Adrenal gland (tissue), 12 donors: ENCODE measurements around the gene ETV6. TPM values are rescaled to one million over a fixed set of nuclear protein-coding genes. Genes with fewer than 3 reads are reported as not detected.
A peak's percentile ranks its signal among the peaks of the same experiment; 100 is the strongest.

Source experiments
- DNase-seq, 7 donors: peaks; one replicate each; pipeline ENCODE4 v3.0.0-alpha.2; 2019 to 2020
- H3K27ac ChIP-seq, 5 donors: fragments of 200-600 bp; sonication (generic) in 4 of 5; 1 replicate in 3 of 5; 2 replicates in 2 of 5; pipeline versions ENCODE4 v1.5.1 to v1.8.0; 2016 to 2020; ENCODE audit warnings: mild to moderate bottlenecking in 1 of 5
- H3K27me3 ChIP-seq: fragments of 200-600 bp; 2 replicates; pipeline ENCODE4 v1.8.0; 2021
- H3K36me3 ChIP-seq, 2 donors: fragments of 200-600 bp; replicated peaks in 1 of 2; 1 replicate in 1 of 2; 2 replicates in 1 of 2; pipeline versions ENCODE4 v1.5.1 to v1.8.0; 2018 to 2022
- H3K4me1 ChIP-seq, 2 donors: fragments of 200-600 bp; replicated peaks in 1 of 2; 1 replicate in 1 of 2; 2 replicates in 1 of 2; pipeline versions ENCODE4 v1.5.1 to v1.8.0; 2018 to 2021
- H3K4me3 ChIP-seq, 4 donors: fragments of 200-600 bp; sonication (generic) in 3 of 4; one replicate each; pipeline ENCODE4 v1.5.1; 2016 to 2018
- H3K9me3 ChIP-seq, 3 donors: fragments of 200-600 bp; sonication (generic) in 1 of 3; replicated peaks in 1 of 3; 1 replicate in 2 of 3; 2 replicates in 1 of 3; pipeline versions ENCODE4 v1.5.1 to v1.8.0; 2016 to 2021
- CTCF ChIP-seq, 6 experiments: fragments of 450-650 bp in 4 of 6; fragments of 200-600 bp in 2 of 6; sonication (generic) in 1 of 6; IDR thresholded peaks; 1 replicate in 5 of 6; 2 replicates in 1 of 6; pipeline versions ENCODE4 v1.5.1 to v1.8.0; 2016 to 2021; ENCODE audit warnings: antibody characterized with exemption in 6 of 6, mild to moderate bottlenecking in 2 of 6, moderate library complexity in 1 of 6
- POLR2A ChIP-seq, 2 donors: fragments of 450-650 bp; IDR thresholded peaks; one replicate each; pipeline ENCODE4 v1.6.1; 2017; ENCODE audit warnings: antibody characterized with exemption in 2 of 2, mild to moderate bottlenecking in 2 of 2, moderate library complexity in 1 of 2
- WGBS, 4 donors: extraction: QIAGEN DNeasy Blood & Tissue Kit in 2 of 4; methylation state at CpG; one replicate each; pipeline versions ENCODE4 v1.1.5 to v1.1.7; 2013 to 2017; 5-methylcytosine and 5-hydroxymethylcytosine counted together
- intact Hi-C, 2 donors: fragments of 100-400 bp; cut with DNase I; formaldehyde crosslinking; loops; one replicate each; pipeline versions ENCODE4 v1.14.1 to v1.15.0; 2022 to 2023
- polyA plus RNA-seq, 3 donors: library from polyadenylated mRNA; stranded (reverse); fragments of 200-250 nt in 2 of 3; fragments of 350-450 nt in 1 of 3; fragmentation: Illumina TruSeq in 1 of 3; extraction: RNeasy Lipid Tissue Mini Kit (QIAGEN cat#74804) in 1 of 3; gene quantifications; one replicate each; pipeline ENCODE4 v1.2.3, GENCODE V29; 2013 to 2014
- total RNA-seq, 9 donors: library from RNA; depleted of rRNA in 4 of 9; stranded (reverse); fragments of >200 nt in 4 of 9; fragments of 120-200 nt in 1 of 9; fragmentation: NEBNext Ultra II Directional in 1 of 9; extraction: Animal tissue kit (Norgen Biotek cat#: 25700) in 1 of 9; gene quantifications; one replicate each; pipeline versions ENCODE4 v1.1.0 to v1.2.4, GENCODE V29; 2013 to 2023
- donor health status: healthy with polysubstance abuse.
- donor health status: Bipolar disorder and iron deficiency.
- donor health status: DM: yes; HTN: yes; CAD: no.
- donor health status: DM: no; HTN: no; CAD: no.
- donor health status: DM: no; HTN: no; CAD: no.
- donor health status: DM: yes; HTN: yes; CAD: no.

ETV6 gene
- total and polyA plus RNA-seq, 12 donors, result 9.6 to 46.6 (median 19.5) TPM

- peaks cover 9 to 51% of the 10 kb centered on the region in 2 donors for H3K4me1 ChIP-seq
- H3K4me3 ChIP-seq, result no peak overlapping the region
- intact Hi-C loops, result no loop called here
Measured at GRCh38 chr12:11723993-11724392, 74.5 kb downstream of the ETV6 start.

DNA sequence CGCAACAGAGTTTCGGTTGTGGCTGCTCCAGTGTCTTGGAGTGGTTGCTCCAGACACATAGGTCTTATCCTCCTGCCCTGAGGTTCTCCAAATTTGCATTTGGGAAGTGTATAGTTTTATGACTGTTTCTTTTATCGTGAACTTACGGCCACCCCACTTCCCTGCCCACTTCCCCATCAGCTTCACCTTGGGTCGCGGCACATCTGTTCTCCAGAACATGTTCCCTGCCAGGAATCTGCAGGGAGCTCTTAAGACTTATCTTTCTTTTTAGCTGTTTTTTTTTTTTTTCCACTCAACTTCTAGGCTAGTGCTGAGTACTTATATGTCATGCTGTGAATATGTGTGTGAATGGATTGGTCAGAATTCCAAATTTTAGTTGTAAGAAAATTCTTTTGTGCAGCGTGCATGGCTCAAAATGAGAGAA, 75.4 kb downstream of the ETV6 start:
- Histone ChIP-seq H3K4me1 (peaks cover 13 to 51% of the 10 kb centered on the region in 2 donors), H3K27me3 (no peaks in the 10 kb centered on the region), H3K27ac (peak overlapping the region in 2 of 5 donors; percentile 38 to 40), H3K9me3 (no peaks in the 10 kb centered on the region), H3K36me3 (no peaks in the 10 kb centered on the region), H3K4me3 (peak overlapping the region in 1 of 4 donors; percentile 1)
- 19 to 30% (median 28%) methylated on average over 7 of the region's 7 CpGs for WGBS, 4 donors
- no peak for TF ChIP-seq POLR2A (IDR thresholded peaks at IDR 0.05)
- no peak for TF ChIP-seq CTCF (IDR thresholded peaks at IDR 0.05)
- intact Hi-C loops, result no loop called here
- DNase-seq, result peak in 3 of 7 donors; percentile 41 to 49 (median 42)

More at GRCh38 chr12:11723993-11724392, 74.5 kb downstream of the ETV6 start:
- Histone ChIP-seq H3K9me3 (no peaks in the 10 kb centered on the region), H3K27ac (peak overlapping the region in 1 of 5 donors; percentile 38), H3K36me3 (no peaks in the 10 kb centered on the region), H3K27me3 (no peaks in the 10 kb centered on the region)
- no peak for TF ChIP-seq CTCF (IDR thresholded peaks at IDR 0.05)
- TF ChIP-seq POLR2A (IDR thresholded peaks at IDR 0.05), result no peak
- no peak for DNase-seq
- 82 to 92% (median 85%) methylated on average over 6 of the region's 6 CpGs for WGBS, 4 donors

GRCh38 chr12:11725686-11726085, 76.2 kb downstream of the ETV6 start:
- TF ChIP-seq POLR2A (IDR thresholded peaks at IDR 0.05) (no peak), CTCF (IDR thresholded peaks at IDR 0.05) (no peak)
- H3K4me3 ChIP-seq, result no peak overlapping the region
- DNase-seq, result no peak
- no peaks in the 10 kb centered on the region for H3K36me3 ChIP-seq
- H3K9me3 ChIP-seq, result no peaks in the 10 kb centered on the region
- 77 to 91% (median 85%) methylated on average over 8 of the region's 8 CpGs for WGBS, 4 donors
- H3K4me1 ChIP-seq, result peaks cover 13 to 52% of the 10 kb centered on the region in 2 donors
- H3K27me3 ChIP-seq, result no peaks in the 10 kb centered on the region
- no peak overlapping the region for H3K27ac ChIP-seq
- intact Hi-C loops, result no loop called here

DNA sequence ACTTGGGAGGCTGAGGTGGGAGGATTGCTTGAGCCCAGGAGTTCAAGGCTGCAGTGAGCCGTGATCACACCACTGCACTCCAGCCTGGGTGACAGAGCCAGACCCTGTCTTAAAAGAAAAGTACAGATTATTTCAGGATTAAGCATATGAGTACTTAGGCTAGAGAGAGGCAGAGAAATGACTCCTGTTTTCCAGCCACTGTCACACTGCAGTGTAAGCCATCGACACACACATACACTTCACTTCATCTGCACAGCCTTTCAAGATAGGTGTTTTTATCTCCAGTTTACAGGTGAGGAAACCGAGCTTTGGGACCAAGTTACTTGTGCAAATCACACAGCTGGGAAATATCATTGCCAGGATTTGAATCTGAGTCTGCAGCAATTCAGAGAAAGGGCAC, 77.2 kb downstream of the ETV6 start:
- 69 to 85% (median 82%) methylated on average over 2 to 3 of the region's 3 CpGs for WGBS, 4 donors
- H3K27ac ChIP-seq, result no peak overlapping the region

More for the DNA sequence above, 77.2 kb downstream of the ETV6 start:
- no peak for DNase-seq
- no peak overlapping the region for H3K4me3 ChIP-seq
- intact Hi-C loops, result no loop called here
- H3K27me3 ChIP-seq, result no peaks in the 10 kb centered on the region
- H3K9me3 ChIP-seq, result no peaks in the 10 kb centered on the region
- H3K36me3 ChIP-seq, result no peaks in the 10 kb centered on the region
- H3K4me1 ChIP-seq, result peaks cover 13 to 62% of the 10 kb centered on the region in 2 donors
- TF ChIP-seq POLR2A (IDR thresholded peaks at IDR 0.05) (no peak), CTCF (IDR thresholded peaks at IDR 0.05) (no peak)
